ENCODE data around the gene MCF2L2. TPM values are rescaled to one million over a fixed set of nuclear protein-coding genes. Genes with fewer than 3 reads are reported as not detected.

Gene MCF2L2
- total and polyA plus RNA-seq, 2 donors (not counting 3 experiments of a cell fraction or from before 2014, with no cell fraction given) = 0.15 to 1.1 TPM

DNA sequence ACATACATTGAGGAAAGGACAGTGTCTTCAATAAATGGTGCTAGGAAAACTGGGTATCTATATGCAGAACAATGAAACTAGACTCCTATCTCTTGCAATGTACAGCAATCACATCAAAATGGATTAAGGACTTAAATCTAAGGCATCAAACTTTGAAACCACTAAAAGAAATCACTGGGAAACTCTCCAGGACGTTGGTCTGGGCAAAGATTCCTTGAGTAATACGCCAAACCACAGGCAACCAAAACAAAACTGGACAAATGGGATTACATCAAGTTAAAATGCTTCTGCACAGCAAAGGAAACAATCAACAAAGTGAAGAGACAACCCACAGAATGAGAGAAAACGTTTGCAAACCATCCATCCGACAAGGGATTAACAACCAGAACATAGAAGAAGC lies 280.4 kb downstream of the MCF2L2 start:
- Histone ChIP-seq H3K9me1 (replicated peaks; ENCODE audit: control insufficient read depth, extremely low read depth, insufficient read depth, low read length) (no peaks in the 10 kb centered on the region), H3K4me3 (replicated peaks in 1 of 3; ENCODE audit: insufficient read depth in 1 of 3, low read depth in 1 of 3, low read length in 3 of 3) (no peak overlapping the region), H3K27ac (ENCODE audit: insufficient read depth, low read depth, low read length) (no peak overlapping the region), H2AFZ (ENCODE audit: low read depth, low read length) (no peak overlapping the region), H3K9ac (replicated peaks; ENCODE audit: extremely low read depth, insufficient read depth, low read length) (no peak overlapping the region), H3K79me2 (ENCODE audit: control insufficient read depth, insufficient read depth, low read length) (no peaks in the 10 kb centered on the region), H4K20me1 (replicated peaks; ENCODE audit: control insufficient read depth, extremely low read depth, insufficient read depth, low read length) (no peaks in the 10 kb centered on the region), H3K27me3 (ENCODE audit: control insufficient read depth in 2 of 2, insufficient read depth in 2 of 2, low read length in 2 of 2) (peaks cover 0 to 8% of the 10 kb centered on the region in 2 experiments), H3K4me1 (ENCODE audit: control insufficient read depth, extremely low read depth, insufficient read depth, low read length) (no peaks in the 10 kb centered on the region), H3K4me2 (ENCODE audit: insufficient read depth, low read length) (no peak overlapping the region), H3K36me3 (ENCODE audit: control insufficient read depth in 2 of 2, extremely low read depth in 1 of 2, insufficient read depth in 2 of 2, low read length in 2 of 2) (no peaks in the 10 kb centered on the region), H3K9me3 (replicated peaks; ENCODE audit: control insufficient read depth, insufficient read depth, low read length) (no peaks in the 10 kb centered on the region)
- no TSS peak for BruUV-seq (replicated peaks)
- dilution Hi-C loops (cut with MboI; ENCODE audit: extremely low pct_ligation_motif_present, low sequenced_read_pairs) = no loop called here
- TF ChIP-seq, protein P1, sequence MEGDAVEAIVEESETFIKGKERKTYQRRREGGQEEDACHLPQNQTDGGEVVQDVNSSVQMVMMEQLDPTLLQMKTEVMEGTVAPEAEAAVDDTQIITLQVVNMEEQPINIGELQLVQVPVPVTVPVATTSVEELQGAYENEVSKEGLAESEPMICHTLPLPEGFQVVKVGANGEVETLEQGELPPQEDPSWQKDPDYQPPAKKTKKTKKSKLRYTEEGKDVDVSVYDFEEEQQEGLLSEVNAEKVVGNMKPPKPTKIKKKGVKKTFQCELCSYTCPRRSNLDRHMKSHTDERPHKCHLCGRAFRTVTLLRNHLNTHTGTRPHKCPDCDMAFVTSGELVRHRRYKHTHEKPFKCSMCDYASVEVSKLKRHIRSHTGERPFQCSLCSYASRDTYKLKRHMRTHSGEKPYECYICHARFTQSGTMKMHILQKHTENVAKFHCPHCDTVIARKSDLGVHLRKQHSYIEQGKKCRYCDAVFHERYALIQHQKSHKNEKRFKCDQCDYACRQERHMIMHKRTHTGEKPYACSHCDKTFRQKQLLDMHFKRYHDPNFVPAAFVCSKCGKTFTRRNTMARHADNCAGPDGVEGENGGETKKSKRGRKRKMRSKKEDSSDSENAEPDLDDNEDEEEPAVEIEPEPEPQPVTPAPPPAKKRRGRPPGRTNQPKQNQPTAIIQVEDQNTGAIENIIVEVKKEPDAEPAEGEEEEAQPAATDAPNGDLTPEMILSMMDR (IDR thresholded peaks at IDR 0.05; ENCODE audit: extremely low read depth in 1 of 2, insufficient read depth in 1 of 2, low read depth in 1 of 2, low read length in 2 of 2) = no peak
- no peak for TF ChIP-seq EZH2 (IDR thresholded peaks at IDR 0.05; ENCODE audit: borderline replicate concordance, low read depth, low read length, severe bottlenecking)
- ChIA-PET POLR2A (no interaction called here), CTCF (interaction anchor here (1.4 kb wide), 1 partner anchor 12 kb away, joined by 3 read pairs; no protein-coding TSS in a partner anchor)
- DNase-seq (ENCODE audit: low read depth, low spot score) = no peak
- FAIRE-seq = no peak
- intact Hi-C loops (cut with micrococcal nuclease) = no loop called here

DNA sequence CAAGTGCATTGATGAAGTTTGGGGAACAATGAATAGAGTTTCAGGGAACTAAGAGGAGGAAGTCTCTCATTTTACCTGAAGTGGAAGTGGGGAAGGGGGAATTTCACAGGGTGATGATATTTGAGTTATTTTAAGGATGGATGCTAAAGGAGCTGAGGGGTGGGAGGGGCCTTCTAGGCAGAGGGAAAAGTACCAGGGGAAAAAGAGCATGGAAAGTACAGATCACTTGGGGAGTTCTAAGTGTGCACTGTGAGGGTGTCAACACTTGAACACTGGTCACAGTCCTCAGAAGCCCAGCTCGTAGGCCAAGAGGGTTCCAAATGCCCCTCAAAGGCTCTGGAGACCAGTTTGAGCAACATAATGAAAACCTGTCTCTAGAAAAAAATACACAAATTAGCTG lies 284.1 kb downstream of the MCF2L2 start:
- DNase-seq (ENCODE audit: low read depth, low spot score) (no peak), FAIRE-seq (no peak)
- TF ChIP-seq, protein P1 (IDR thresholded peaks at IDR 0.05; ENCODE audit: extremely low read depth in 1 of 2, insufficient read depth in 1 of 2, low read depth in 1 of 2, low read length in 2 of 2) = no peak
- TF ChIP-seq POLR2AphosphoS5 (IDR thresholded peaks at IDR 0.05; ENCODE audit: insufficient read depth, low read depth, low read length) (no peak), POLR2A (IDR thresholded peaks at IDR 0.05; ENCODE audit: low read depth, low read length) (no peak), MYC (IDR thresholded peaks at IDR 0.05; ENCODE audit: low read depth, low read length) (no peak), GATA2 (IDR thresholded peaks at IDR 0.05; ENCODE audit: insufficient read depth, insufficient read length, low read depth, low read length) (no peak), FOS (IDR thresholded peaks at IDR 0.05; ENCODE audit: borderline replicate concordance, insufficient read depth, low read length) (no peak), EZH2 (IDR thresholded peaks at IDR 0.05; ENCODE audit: borderline replicate concordance, low read depth, low read length, severe bottlenecking) (no peak), JUN (IDR thresholded peaks at IDR 0.05; ENCODE audit: borderline replicate concordance, insufficient read depth, insufficient read length, low read depth) (no peak)
- TF ChIP-seq, protein P2, sequence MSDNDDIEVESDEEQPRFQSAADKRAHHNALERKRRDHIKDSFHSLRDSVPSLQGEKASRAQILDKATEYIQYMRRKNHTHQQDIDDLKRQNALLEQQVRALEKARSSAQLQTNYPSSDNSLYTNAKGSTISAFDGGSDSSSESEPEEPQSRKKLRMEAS (IDR thresholded peaks at IDR 0.05; ENCODE audit: insufficient read depth, insufficient read length) = no peak
- H3K9ac ChIP-seq (replicated peaks; ENCODE audit: extremely low read depth, insufficient read depth, low read length) = no peak overlapping the region
- H3K4me2 ChIP-seq (ENCODE audit: insufficient read depth, low read length) = no peak overlapping the region
- H4K20me1 ChIP-seq (replicated peaks; ENCODE audit: control insufficient read depth, extremely low read depth, insufficient read depth, low read length) = no peaks in the 10 kb centered on the region
- no peaks in the 10 kb centered on the region for H3K9me1 ChIP-seq (replicated peaks; ENCODE audit: control insufficient read depth, extremely low read depth, insufficient read depth, low read length)
- dilution Hi-C loops (cut with MboI; ENCODE audit: extremely low pct_ligation_motif_present, low sequenced_read_pairs) (no loop called here), intact Hi-C loops (cut with micrococcal nuclease) (no loop called here)
- H3K4me3 ChIP-seq (replicated peaks in 1 of 3; ENCODE audit: insufficient read depth in 1 of 3, low read depth in 1 of 3, low read length in 3 of 3) = no peak overlapping the region
- no peak overlapping the region for H3K27ac ChIP-seq (ENCODE audit: insufficient read depth, low read depth, low read length)
- BruUV-seq (replicated peaks) = no TSS peak
- peaks cover 0 to 6% of the 10 kb centered on the region in 2 experiments for H3K27me3 ChIP-seq (ENCODE audit: control insufficient read depth in 2 of 2, insufficient read depth in 2 of 2, low read length in 2 of 2)
- no peaks in the 10 kb centered on the region for H3K79me2 ChIP-seq (ENCODE audit: control insufficient read depth, insufficient read depth, low read length)
- H3K9me3 ChIP-seq (replicated peaks; ENCODE audit: control insufficient read depth, insufficient read depth, low read length) = no peaks in the 10 kb centered on the region
- POLR2A ChIA-PET = interaction anchor here (0.5 kb wide), 1 partner anchor 182 kb away, joined by 8 read pairs; no protein-coding TSS in a partner anchor
- no peak overlapping the region for H2AFZ ChIP-seq (ENCODE audit: low read depth, low read length)
- CTCF ChIA-PET = no interaction called here
- no peaks in the 10 kb centered on the region for H3K36me3 ChIP-seq (ENCODE audit: control insufficient read depth in 2 of 2, extremely low read depth in 1 of 2, insufficient read depth in 2 of 2, low read length in 2 of 2)
- no peaks in the 10 kb centered on the region for H3K4me1 ChIP-seq (ENCODE audit: control insufficient read depth, extremely low read depth, insufficient read depth, low read length)
